ENCODE data around the gene USP13.
"Not testable (repeated sequence)": the region's sequence is repeated elsewhere in the genome, so short reads cannot be mapped to it uniquely, and the experiment has no call there.

USP13 gene

GRCh38 chr3:179775416-179776122, 122.7 kb downstream of the USP13 start:
- no peaks in the 10 kb centered on the region for H3K4me1 ChIP-seq
- TF ChIP-seq, protein P1, sequence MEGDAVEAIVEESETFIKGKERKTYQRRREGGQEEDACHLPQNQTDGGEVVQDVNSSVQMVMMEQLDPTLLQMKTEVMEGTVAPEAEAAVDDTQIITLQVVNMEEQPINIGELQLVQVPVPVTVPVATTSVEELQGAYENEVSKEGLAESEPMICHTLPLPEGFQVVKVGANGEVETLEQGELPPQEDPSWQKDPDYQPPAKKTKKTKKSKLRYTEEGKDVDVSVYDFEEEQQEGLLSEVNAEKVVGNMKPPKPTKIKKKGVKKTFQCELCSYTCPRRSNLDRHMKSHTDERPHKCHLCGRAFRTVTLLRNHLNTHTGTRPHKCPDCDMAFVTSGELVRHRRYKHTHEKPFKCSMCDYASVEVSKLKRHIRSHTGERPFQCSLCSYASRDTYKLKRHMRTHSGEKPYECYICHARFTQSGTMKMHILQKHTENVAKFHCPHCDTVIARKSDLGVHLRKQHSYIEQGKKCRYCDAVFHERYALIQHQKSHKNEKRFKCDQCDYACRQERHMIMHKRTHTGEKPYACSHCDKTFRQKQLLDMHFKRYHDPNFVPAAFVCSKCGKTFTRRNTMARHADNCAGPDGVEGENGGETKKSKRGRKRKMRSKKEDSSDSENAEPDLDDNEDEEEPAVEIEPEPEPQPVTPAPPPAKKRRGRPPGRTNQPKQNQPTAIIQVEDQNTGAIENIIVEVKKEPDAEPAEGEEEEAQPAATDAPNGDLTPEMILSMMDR (IDR thresholded peaks at IDR 0.05; ENCODE audit: low read depth, low read length) = no peak
- H3K9me3 ChIP-seq = peaks cover 4% of the 10 kb centered on the region; the same call in 1 of the 2 replicates
- DNase-seq = no peak
- H3K36me3 ChIP-seq = peaks cover 17% of the 10 kb centered on the region
- H3K4me3 ChIP-seq (ENCODE audit: low read depth, low read length) = no peak overlapping the region
- H3K27me3 ChIP-seq = no peaks in the 10 kb centered on the region

GRCh38 chr3:179782841-179783240, 130.0 kb downstream of the USP13 start:
- DNase-seq; H3K9me3 ChIP-seq; H3K36me3 ChIP-seq; H3K4me1 ChIP-seq; H3K27me3 ChIP-seq; H3K4me3 ChIP-seq (ENCODE audit: low read depth, low read length): not testable (repeated sequence)

GRCh38 chr3:179788996-179789395, 136.2 kb downstream of the USP13 start:
- no peaks in the 10 kb centered on the region for H3K36me3 ChIP-seq
- DNase-seq = no peak
- no peak overlapping the region for H3K4me3 ChIP-seq (ENCODE audit: low read depth, low read length)
- H3K9me3 ChIP-seq = no peaks in the 10 kb centered on the region
- TF ChIP-seq, protein P1 (IDR thresholded peaks at IDR 0.05; ENCODE audit: low read depth, low read length) = no peak
- no peaks in the 10 kb centered on the region for H3K4me1 ChIP-seq
- H3K27me3 ChIP-seq = no peaks in the 10 kb centered on the region

- no peaks in the 10 kb centered on the region for H3K36me3 ChIP-seq
- no peaks in the 10 kb centered on the region for H3K9me3 ChIP-seq
- H3K4me1 ChIP-seq = no peaks in the 10 kb centered on the region
- H3K4me3 ChIP-seq (ENCODE audit: low read depth, low read length) = no peak overlapping the region
- no peak for DNase-seq
- TF ChIP-seq, protein P1 (IDR thresholded peaks at IDR 0.05; ENCODE audit: low read depth, low read length) = no peak
- H3K27me3 ChIP-seq = no peaks in the 10 kb centered on the region
Measured at GRCh38 chr3:179791793-179792192, 139.0 kb downstream of the USP13 start.

- Histone ChIP-seq H3K36me3 (no peaks in the 10 kb centered on the region), H3K27me3 (no peaks in the 10 kb centered on the region), H3K4me3 (ENCODE audit: low read depth, low read length) (no peak overlapping the region), H3K4me1 (no peaks in the 10 kb centered on the region), H3K9me3 (no peaks in the 10 kb centered on the region)
- no peak for DNase-seq
- TF ChIP-seq, protein P1 (IDR thresholded peaks at IDR 0.05; ENCODE audit: low read depth, low read length) = no peak
Measured at GRCh38 chr3:179794355-179794754, 141.5 kb downstream of the USP13 start.

GRCh38 chr3:179796421-179796820, 143.6 kb downstream of the USP13 start:
- Histone ChIP-seq H3K27me3 (no peaks in the 10 kb centered on the region), H3K9me3 (no peaks in the 10 kb centered on the region), H3K4me1 (no peaks in the 10 kb centered on the region), H3K36me3 (no peaks in the 10 kb centered on the region), H3K4me3 (ENCODE audit: low read depth, low read length) (no peak overlapping the region)
- DNase-seq = no peak
- TF ChIP-seq, protein P1 (IDR thresholded peaks at IDR 0.05; ENCODE audit: low read depth, low read length) = no peak
